Putamen (tissue), 1 donor: ENCODE data around the gene LCN15.

Experiments used
- DNase-seq: peaks from one replicate; pipeline ENCODE4 v3.0.0-alpha.2; 2016; ENCODE audit warnings: low spot score

LCN15 gene

DNA sequence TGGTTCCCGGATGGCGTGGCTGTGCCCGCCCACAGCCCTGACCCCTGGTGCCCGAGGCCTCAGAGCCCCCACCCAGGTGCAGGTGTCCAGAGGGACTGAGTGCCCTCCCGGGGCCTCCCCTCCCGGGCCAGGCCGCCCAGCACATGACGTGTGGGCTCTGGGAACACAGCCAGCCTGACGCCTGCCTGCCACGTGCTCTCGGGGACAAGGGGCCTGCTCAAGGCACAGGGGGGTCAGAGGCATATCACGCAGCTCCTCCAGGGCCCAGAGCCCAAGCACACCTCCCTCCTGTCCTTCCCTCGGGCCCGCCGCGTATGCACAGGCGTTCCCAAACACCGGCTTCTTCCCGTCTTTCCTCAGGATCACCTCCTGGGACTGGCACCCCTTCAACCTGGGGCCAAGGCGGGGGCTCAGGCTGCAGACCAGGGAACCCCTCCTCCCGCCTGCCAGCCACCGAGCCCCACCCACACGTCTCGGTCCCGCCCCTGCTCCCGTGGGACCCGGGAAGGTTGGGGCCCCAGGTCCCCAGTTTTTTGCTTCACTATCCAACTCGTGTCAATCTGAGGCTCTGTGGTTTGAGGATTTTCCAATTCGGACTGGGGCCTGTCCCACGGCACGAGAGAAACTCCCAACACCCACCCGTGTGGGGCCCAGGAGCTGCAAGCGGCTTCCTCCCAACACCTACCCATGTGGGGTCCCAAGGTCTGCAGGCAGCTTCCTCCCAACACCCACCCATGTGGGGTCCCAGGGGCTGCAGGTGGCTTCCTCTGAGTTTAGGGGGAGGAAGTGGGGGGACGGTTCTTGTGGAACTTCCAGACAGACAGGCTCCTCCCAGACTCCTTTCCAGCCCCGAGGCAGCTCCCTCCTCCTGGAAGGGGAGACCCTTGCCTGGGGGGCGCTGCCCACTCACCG, 23.1 kb downstream of the LCN15 start:
- DNase-seq, result no peak

GRCh38 chr9:136740491-136740890, 23.8 kb downstream of the LCN15 start:
- DNase-seq, result no peak

GRCh38 chr9:136740069-136740468, 24.2 kb downstream of the LCN15 start:
- no peak for DNase-seq

DNA sequence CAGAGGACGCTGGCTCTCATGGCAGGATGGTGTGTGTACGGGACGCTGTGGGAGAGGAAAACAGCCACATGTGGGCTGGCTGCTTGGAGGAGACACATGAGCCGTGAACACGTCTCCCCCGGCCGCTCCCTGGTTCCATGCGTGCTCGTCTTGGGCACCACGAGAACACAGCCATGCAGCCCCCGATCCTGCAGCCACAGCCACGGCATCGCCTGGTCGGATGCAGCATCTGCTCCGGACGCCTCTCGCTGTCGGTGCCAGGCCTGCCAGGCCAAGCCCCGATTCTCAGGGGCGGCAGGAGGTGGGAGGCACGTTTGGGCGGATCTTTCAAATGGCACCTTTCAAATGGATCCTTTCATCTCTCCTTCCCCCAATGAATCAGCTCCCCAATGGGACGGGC, 24.8 kb downstream of the LCN15 start:
- no peak for DNase-seq

- DNase-seq, result no peak
Observed at GRCh38 chr9:136738960-136739359, 25.4 kb downstream of the LCN15 start.

GRCh38 chr9:136735812-136736480, 28.4 kb downstream of the LCN15 start:
- no peak for DNase-seq

DNA sequence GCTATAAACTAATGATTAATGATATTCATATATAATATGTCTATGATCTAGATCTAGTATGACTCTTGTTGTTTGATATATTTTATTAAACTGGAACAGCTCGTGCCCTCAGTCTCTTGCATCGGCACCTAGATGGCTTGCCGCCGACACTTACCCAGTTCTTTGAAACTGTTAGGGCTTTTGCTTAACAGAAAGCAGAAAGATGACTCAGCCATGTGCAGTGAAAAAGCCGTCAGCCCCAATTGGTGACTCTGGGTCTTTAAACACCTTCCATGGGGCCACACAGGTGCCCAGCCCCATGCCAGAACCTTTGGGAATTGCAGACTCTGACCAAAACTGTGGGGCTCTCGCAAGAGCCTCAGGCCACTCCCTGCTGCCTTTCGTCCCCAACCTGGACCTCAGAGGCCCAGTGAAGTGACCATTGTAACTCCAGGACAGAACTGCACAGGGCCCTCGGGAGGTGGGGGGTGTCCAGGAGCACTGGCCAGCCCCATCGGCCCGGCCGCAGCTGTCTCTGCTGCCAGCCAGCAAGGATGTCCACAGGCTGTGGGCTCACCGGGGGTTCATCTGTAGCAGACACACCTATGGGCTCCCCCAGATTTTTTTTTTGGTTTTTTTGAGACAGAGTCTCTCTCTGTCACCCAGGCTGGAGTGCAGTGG, 29.4 kb downstream of the LCN15 start:
- DNase-seq, result no peak

DNA sequence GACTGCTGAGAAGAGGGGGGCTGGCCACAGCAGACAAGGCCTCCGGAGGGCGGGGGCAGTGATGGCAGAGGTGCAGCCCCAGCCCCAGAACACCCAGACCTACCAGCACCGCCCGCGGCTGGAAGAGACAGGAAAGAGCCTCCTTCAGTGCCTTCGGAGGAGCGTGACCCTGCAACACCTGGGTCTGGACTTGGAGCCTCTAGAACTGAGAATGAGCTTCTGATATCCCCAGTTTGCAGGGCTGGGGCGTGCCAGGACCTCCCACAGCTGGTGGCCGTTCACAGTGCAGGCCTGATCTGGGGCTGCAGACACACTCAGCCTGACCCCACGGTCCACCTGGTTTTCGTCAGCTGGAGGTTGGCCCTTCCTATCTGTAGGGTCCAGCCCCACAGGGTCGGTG, 30.7 kb downstream of the LCN15 start:
- DNase-seq, result no peak

- no peak for DNase-seq
Observed at GRCh38 chr9:136732444-136733178, 31.7 kb downstream of the LCN15 start.

DNA sequence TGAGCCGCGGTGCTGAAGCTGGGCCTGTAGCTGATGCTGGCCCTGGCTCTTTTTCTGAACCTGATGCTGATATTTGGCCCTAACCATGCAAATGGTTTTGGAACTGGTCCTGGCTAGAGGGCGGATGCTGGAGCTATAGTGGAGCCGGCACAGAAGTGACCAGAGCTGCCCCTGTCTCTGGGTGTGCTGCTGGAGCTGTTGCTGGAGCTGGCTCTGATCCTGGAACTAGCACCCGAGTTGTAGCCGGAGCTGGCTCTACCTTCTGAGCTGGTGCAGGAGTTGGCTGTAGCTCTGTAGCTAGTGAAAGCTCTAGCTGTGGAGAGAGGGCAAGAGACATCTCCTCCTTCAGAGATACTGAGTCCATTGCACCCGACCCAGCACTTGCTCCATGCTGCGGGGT, 34.4 kb downstream of the LCN15 start:
- no peak for DNase-seq

- DNase-seq, result no peak
Observed at GRCh38 chr9:136729144-136729543, 35.2 kb downstream of the LCN15 start.

DNA sequence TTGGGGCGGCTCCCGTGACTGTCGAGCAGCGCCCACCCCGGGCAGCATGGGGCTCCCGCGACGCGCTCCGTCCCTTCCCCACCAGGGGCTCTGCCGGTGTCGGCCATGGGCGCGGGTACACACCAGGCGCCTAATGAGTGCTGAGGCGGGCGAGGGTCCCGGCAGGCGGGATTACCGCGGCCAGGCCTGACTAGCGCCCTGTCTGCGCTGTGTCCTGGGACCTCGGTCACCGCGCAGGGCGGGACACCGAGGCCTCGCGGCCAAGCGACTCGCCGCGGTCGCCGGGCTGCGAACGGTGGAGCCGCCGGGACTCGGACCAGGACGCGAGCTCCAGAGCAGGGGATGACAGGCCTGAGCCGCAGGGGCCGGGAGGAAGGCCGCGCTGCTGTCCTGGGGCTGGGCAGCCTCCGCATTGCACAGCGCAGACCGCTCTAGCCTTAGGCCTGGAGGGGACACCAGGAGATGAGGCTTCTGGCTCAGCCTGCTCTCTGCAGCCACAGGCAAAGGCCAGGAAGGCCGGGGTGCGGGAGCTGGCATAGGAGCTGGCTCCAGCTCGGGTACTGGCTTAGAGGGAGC, 35.7 kb downstream of the LCN15 start:
- no peak for DNase-seq

DNA sequence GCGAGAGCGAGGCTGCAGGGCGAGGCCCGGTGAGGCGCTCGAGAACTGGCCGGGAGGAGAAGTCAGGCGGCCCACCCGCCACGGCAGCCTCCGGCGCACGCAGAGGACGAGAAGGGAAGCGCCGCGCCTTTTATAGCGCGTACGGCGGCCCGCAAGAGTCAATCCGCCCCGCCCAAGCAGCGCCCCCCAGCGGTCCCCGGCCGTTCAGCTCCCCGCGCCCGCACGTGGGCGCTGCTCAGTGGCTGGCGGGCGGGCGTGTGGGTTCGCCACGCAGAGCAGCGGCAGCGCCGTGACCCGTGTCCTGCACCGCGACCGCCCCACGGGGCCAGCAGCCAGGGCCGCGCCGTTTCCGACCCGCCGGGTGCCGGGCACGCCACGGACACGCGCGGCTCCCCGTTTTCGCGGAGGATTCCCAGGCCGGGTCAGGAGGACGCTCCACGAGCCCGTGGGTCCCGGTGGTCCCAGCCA, 36.2 kb downstream of the LCN15 start:
- DNase-seq, result peak; percentile 80

DNA sequence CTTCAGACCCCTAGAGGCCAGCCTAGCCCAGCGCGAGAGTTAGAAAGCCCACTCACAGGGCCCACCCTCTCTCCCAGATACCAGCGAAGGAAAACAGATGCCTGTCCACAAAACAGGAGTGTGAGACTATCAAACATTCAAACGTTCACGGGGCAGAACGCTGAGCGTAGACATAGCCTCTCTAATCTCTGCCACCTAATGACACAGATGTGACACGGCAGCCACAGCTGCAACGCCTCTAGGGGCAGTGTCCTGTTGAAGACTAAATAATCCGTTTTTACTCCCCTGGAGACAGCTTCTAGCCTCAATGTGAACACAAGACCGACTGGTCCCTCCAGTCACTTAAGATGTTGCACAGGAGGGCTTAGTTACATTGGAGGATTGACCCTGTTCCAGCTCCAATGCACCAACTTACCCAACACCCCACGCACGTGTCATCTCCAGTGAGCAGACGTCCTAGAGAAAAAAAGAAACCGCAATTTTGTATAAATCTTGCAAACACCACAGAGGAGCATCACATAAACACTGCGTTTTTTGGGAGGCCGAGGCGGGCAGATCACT, 37.6 kb downstream of the LCN15 start:
- DNase-seq, result no peak

GRCh38 chr9:136726118-136726517, 38.2 kb downstream of the LCN15 start:
- DNase-seq, result no peak

DNA sequence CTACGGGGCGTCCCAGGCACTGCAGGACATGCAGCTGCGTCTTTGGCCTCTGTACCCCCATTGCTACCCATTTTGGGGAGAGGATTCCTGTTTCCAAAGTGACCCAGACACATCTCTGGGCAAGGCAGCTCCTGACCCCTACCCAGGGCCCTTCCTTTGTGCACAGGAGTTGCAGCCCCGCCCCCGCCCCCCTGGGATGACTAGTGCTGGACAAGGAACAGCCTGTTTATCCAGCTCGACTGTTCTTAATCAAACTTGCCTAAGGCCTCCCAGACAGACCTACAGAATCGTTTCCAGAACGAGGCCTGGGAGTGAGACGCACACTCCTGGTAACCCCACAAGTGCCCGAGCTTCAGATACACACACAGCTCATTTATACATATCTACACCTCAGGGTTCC, 38.7 kb downstream of the LCN15 start:
- DNase-seq, result no peak

- DNase-seq, result no peak
Observed at GRCh38 chr9:136724772-136725171, 39.5 kb downstream of the LCN15 start.

DNA sequence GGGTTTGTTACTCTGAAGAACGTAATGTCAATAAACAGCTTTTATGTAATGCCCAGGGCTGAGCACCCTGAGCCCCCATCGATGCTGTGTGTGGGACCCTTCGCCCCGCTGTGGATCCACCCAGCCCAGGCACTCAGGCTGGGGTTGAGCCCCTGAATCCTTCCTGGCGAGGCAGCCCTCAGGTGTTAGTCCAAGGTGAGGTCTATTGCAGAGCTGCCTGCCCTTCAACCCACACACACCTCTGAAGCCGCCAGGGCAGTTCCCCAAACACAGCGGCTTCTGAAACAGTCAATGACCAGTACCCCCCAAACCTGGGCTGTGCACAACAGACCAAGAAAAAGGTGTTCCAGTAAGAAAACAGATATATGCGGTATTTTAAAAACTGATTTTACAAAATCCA, 40.3 kb downstream of the LCN15 start:
- DNase-seq, result no peak

GRCh38 chr9:136723362-136723976, 40.8 kb downstream of the LCN15 start:
- no peak for DNase-seq

DNA sequence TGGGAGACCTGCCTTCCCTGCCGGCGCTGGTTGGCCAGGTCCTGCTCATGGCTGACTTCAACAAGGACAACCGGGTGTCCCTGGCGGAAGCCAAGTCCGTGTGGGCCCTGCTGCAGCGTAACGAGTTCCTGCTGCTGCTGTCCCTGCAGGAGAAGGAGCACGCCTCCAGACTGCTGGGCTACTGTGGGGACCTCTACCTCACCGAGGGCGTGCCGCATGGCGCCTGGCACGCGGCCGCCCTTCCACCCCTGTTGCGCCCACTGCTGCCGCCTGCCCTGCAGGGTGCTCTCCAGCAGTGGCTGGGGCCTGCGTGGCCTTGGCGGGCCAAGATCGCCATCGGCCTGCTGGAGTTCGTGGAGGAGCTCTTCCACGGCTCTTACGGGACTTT, 41.4 kb downstream of the LCN15 start:
- DNase-seq, result no peak
